ENCODE results near the gene AP4M1. TPM values are rescaled to one million over a fixed set of nuclear protein-coding genes. Genes with fewer than 3 reads are reported as not detected.

The AP4M1 gene
- total and polyA plus RNA-seq, 9 of the 15 experiments (the other 6 are each of a cell fraction or from before 2014, with no cell fraction given), result 1.3 to 30.9 (median 14.1) TPM

DNA sequence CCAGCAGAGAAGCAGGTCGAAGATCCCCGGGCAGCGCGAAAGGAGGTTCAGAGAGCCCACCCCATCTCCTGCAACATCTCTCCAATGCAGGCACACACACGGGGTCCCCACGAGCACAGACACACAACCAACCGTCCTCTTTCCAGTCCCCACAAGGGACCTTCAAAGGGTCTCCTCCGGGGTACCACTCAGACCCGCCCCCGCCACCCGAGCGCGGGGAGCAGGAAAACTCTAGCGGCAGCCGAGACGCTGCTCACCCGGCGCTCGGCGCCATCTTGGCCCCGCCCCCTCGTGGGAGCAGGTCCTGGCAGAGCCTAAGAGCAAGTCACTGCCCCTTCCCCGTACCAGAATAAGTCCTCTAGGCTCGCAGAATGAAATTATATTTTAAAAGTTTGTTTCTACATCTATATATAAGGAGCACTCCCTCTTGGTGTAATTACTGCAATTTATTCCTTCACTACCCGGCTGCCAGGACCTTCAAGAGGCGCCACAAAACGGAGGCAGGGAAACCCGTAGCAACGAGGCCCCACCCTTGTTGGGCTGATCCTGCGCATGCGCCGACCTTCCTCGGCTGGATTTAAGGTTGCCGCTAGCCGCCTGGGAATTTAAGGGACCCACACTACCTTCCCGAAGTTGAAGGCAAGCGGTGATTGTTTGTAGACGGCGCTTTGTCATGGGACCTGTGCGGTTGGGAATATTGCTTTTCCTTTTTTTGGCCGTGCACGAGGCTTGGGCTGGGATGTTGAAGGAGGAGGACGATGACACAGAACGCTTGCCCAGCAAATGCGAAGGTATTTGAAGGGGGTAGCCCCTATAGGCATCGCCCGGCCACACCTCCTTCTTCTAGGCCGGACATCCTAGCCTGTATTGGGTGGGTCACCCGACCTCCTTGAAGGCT lies 17.9 kb downstream of the AP4M1 start, which contains the start of the genes CNPY4 and TAF6 (continued):
- TF ChIP-seq ARID3B (CRISPR knock-in tag; IDR thresholded peaks at IDR 0.05; ENCODE audit: borderline replicate concordance), result no peak
- peak; percentile 37 to 41; a peak in 1 of 4 replicates for TF ChIP-seq TEAD1 (CRISPR knock-in tag; IDR thresholded peaks at IDR 0.05)
- TF ChIP-seq BDP1 (IDR thresholded peaks at IDR 0.05; ENCODE audit: insufficient read depth, insufficient read length), result no peak
- TF ChIP-seq NEUROD1 (IDR thresholded peaks at IDR 0.05; ENCODE audit: borderline replicate concordance, low read depth, low read length, partially characterized antibody), result peak; percentile 73
- peak; percentile 80 to 91; a peak in 2 of 4 replicates for TF ChIP-seq SIN3A (IDR thresholded peaks at IDR 0.05; ENCODE audit: borderline replicate concordance in 2 of 2, control insufficient read depth in 1 of 2, low read depth in 2 of 2, low read length in 2 of 2)
- peak; percentile 73 for TF ChIP-seq MYC (IDR thresholded peaks at IDR 0.05; ENCODE audit: low read depth, low read length)
- TF ChIP-seq MYC (CRISPR knock-in tag; IDR thresholded peaks at IDR 0.05; ENCODE audit: borderline replicate concordance, low read depth), result no peak
- peak; percentile 3; the same call in 1 of the 2 replicates for TF ChIP-seq TEAD4 (IDR thresholded peaks at IDR 0.05; ENCODE audit: low read length)
- no peak for TF ChIP-seq TEAD4 (CRISPR knock-in tag; IDR thresholded peaks at IDR 0.05; ENCODE audit: borderline replicate concordance)
- TF ChIP-seq CTCFL (IDR thresholded peaks at IDR 0.05; ENCODE audit: borderline replicate concordance, insufficient read depth, low read depth, low read length, poor library complexity, severe bottlenecking), result peak; percentile 16
- TF ChIP-seq, protein P1, sequence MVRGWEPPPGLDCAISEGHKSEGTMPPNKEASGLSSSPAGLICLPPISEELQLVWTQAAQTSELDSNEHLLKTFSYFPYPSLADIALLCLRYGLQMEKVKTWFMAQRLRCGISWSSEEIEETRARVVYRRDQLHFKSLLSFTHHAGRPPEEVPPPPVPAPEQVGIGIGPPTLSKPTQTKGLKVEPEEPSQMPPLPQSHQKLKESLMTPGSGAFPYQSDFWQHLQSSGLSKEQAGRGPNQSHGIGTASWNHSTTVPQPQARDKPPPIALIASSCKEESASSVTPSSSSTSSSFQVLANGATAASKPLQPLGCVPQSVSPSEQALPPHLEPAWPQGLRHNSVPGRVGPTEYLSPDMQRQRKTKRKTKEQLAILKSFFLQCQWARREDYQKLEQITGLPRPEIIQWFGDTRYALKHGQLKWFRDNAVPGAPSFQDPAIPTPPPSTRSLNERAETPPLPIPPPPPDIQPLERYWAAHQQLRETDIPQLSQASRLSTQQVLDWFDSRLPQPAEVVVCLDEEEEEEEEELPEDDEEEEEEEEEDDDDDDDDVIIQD (CRISPR knock-in tag; IDR thresholded peaks at IDR 0.05), result no peak
- TF ChIP-seq FOXP1 (CRISPR knock-in tag; IDR thresholded peaks at IDR 0.05), result no peak; the same call in 1 of the 2 replicates
- TF ChIP-seq GTF2E2 (tag; IDR thresholded peaks at IDR 0.05), result peak; percentile 97
- TF ChIP-seq DEAF1 (CRISPR knock-in tag; IDR thresholded peaks at IDR 0.05), result peak; percentile 27; the same call in 1 of the 2 replicates
- no peak for TF ChIP-seq SPI1 (IDR thresholded peaks at IDR 0.05; ENCODE audit: borderline replicate concordance, low read depth, low read length)
- no peak for TF ChIP-seq EHMT2 (IDR thresholded peaks at IDR 0.05)
- no peak for TF ChIP-seq ADNP (tag; IDR thresholded peaks at IDR 0.05)

All from K562 (cell line).